SK-N-SH (cell line): Measurements from ENCODE around the gene NUAK1.

Experiments
- CTCF ChIP-seq: fragments of 200-600 bp; sonication (generic); IDR thresholded peaks from 2 replicates; pipeline ENCODE4 v1.6.1; 2017; ENCODE audit warnings: antibody characterized with exemption, mild to moderate bottlenecking, moderate library complexity
- EP300 ChIP-seq, 2 experiments: IDR thresholded peaks; 2 replicates each; pipeline versions ENCODE4 v1.4.0 to v1.6.1; 2012; ENCODE audit warnings: borderline replicate concordance in 1 of 2, low read depth in 1 of 2, low read length in 1 of 2
- JUND ChIP-seq: IDR thresholded peaks from 2 replicates; pipeline ENCODE4 v1.4.0; 2012
- MAX ChIP-seq: IDR thresholded peaks from 2 replicates; pipeline ENCODE4 v1.4.0; 2012; ENCODE audit warnings: low read depth
- MXI1 ChIP-seq: IDR thresholded peaks from 2 replicates; pipeline ENCODE4 v1.6.1; 2012; ENCODE audit warnings: mild to moderate bottlenecking, low read depth, low read length, improper control_type of control experiment
- PBX3 ChIP-seq: IDR thresholded peaks from 2 replicates; pipeline ENCODE4; 2012
- POLR2AphosphoS5 ChIP-seq: IDR thresholded peaks from 2 replicates; pipeline ENCODE4 v1.6.1; 2012; ENCODE audit warnings: low read depth, low read length
- RAD21 ChIP-seq: IDR thresholded peaks from 2 replicates; pipeline ENCODE4 v1.6.1; 2012; ENCODE audit warnings: mild to moderate bottlenecking, low read length
- RCOR1 ChIP-seq: fragments of 150-350 bp; IDR thresholded peaks from 2 replicates; pipeline ENCODE4 v1.6.1; 2017; ENCODE audit warnings: antibody characterized with exemption, low read length
- REST ChIP-seq: IDR thresholded peaks from 2 replicates; pipeline ENCODE4 v1.6.1; 2012; ENCODE audit warnings: mild to moderate bottlenecking, low read depth, low read length, moderate library complexity
- SIN3A ChIP-seq: IDR thresholded peaks from 2 replicates; pipeline ENCODE4 v1.6.1; 2012; ENCODE audit warnings: low read depth, mild to moderate bottlenecking, low read length, moderate library complexity, borderline replicate concordance
- TAF1 ChIP-seq: IDR thresholded peaks from 2 replicates; pipeline ENCODE4 v1.6.1; 2012; ENCODE audit warnings: low read depth, mild to moderate bottlenecking, low read length, moderate library complexity, borderline replicate concordance
- ZBTB33 ChIP-seq: IDR thresholded peaks from 2 replicates; pipeline ENCODE4 v1.4.0; 2012; ENCODE audit warnings: low read depth, borderline replicate concordance

GRCh38 chr12:106085213-106085612, 53.5 kb downstream of the NUAK1 start:
- TF ChIP-seq CTCF (no peak), REST (no peak), JUND (no peak), TAF1 (no peak), EP300 (IDR thresholded peaks at IDR 0.05; ENCODE audit: borderline replicate concordance in 1 of 2, low read depth in 1 of 2, low read length in 1 of 2) (no peak), SIN3A (no peak), POLR2AphosphoS5 (no peak), MAX (no peak), PBX3 (no peak), ZBTB33 (no peak), MXI1 (no peak), RAD21 (no peak), RCOR1 (no peak)
